HG03196 (cell line): Measurements from ENCODE around the gene FAM168A.
"Not testable (repeated sequence)": the region's sequence is repeated elsewhere in the genome, so short reads cannot be mapped to it uniquely, and the experiment has no call there.

Experiments
- ATAC-seq: cut with Tn5 transposase; IDR thresholded peaks from one replicate; pipeline ENCODE4 v1.9.1; 2021; ENCODE audit not compliant: unreplicated experiment

Gene FAM168A

GRCh38 chr11:73596547-73596946 lies 1.4 kb downstream of the FAM168A start:
- ATAC-seq, result no peak

GRCh38 chr11:73592640-73593039 lies 5.3 kb downstream of the FAM168A start:
- no peak for ATAC-seq

DNA sequence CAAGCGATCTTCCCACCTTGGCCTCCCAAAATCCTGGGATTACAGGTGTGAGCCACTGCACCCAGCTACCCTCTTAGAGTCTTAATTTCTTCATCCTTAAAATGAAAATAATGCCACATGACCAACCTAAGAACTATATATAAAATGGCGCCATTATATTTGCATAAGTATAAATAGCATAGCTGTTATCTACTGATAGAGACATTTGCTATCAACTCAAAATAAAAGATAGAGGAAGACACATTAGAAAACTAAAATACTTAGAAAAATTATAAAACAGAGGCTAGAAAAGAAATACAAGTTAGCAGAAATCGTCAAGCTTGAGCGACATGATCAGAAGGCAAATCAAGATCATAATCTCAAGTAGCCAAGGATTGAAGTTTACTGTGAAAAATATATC lies 6.2 kb downstream of the FAM168A start:
- ATAC-seq, result no peak

DNA sequence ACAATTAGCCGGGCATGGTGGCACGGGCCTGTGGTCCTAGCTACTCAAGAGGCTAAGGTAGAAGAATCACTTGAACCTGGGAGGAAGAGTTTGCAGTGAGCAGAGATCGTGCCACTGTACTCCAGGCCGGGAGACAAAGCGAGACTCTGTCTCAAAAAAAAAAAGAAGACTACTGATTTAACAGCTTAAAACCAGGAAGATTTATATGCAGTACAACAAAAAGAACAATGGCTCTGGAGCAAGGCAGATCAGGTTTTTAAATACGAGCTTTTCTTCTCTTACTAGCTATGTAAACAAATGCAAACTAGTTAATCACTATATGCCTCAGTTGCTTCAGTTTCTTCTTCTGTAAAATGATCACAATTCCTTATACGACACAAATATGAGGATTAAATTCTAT lies 6.9 kb downstream of the FAM168A start:
- no peak for ATAC-seq

GRCh38 chr11:73586791-73587190 lies 11.1 kb downstream of the FAM168A start:
- no peak for ATAC-seq

DNA sequence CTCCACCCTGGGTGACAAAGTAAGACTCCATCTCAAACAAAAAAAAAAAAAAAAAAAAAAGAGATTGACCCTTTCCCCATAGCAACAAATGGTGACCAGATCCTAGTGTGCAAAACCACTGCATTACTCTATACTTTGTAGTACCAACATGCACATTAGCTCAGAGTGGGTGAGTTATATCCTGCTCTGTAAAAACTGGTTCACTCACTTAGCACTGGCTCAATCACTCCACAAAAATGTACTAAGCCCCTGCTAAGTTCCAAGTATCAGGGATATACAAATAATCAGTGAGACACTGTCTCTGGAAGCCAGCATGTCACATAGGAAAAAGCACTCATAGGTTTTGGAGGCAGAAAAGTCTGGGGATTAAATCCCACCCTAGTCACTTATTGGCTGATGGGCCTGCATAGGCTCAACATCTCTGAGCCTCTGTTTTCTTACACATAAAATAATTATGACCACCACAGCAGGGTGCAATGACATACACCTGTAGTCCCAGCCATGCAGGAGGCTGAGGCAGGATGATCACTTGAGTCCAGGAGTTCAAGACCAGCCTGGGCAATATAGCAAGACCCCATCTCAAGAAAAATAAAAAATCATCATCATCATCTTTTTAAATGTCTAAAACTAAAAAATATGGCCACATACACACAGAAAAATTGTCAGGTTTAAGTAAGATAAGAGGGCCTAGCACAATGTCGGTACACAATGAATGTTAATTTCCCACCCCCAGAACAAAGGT lies 11.9 kb downstream of the FAM168A start:
- no peak for ATAC-seq

DNA sequence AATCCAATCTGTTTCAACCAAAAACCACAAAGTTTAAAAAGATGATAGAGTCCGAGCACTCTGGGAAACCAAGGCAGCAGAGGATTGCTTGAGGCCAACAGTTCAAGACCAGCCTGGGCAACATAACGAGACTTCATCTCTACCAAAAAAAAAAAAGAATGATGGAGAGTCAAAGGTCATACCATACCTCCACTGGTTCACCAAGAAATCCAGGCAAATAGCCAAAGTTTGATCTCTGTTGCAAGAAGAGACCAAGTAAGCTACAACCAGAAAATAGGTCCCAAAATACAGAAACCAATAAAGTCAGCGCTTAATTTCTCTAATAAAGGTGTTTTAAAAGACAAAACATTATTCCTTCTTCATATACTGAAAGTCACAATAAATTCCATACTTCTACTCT lies 13.1 kb downstream of the FAM168A start:
- no peak for ATAC-seq

DNA sequence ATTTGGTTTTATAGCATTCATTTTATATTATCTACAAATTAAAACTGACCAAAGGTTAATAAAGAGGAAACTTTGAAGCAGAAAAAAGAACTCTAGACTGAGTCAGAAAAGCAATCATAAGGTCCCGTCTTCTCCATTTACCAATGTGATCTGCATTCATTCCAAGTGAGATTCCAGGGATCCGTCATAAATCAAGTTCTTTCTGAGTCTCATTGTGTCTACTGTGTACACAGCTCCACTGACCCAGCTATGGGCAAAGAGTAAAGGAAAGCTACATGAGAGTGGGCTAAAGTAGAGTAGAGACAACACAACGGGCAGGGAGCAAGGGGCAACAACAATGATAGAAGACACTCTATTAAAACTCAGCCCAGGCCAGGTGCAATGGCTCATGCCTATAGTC lies 15.3 kb downstream of the FAM168A start:
- no peak for ATAC-seq

- not testable (repeated sequence) for ATAC-seq
Measured at GRCh38 chr11:73580749-73581148, 17.2 kb downstream of the FAM168A start.

- no peak for ATAC-seq
Measured at GRCh38 chr11:73579641-73580434, 18.1 kb downstream of the FAM168A start.

GRCh38 chr11:73578592-73579185 lies 19.2 kb downstream of the FAM168A start:
- ATAC-seq, result no peak

DNA sequence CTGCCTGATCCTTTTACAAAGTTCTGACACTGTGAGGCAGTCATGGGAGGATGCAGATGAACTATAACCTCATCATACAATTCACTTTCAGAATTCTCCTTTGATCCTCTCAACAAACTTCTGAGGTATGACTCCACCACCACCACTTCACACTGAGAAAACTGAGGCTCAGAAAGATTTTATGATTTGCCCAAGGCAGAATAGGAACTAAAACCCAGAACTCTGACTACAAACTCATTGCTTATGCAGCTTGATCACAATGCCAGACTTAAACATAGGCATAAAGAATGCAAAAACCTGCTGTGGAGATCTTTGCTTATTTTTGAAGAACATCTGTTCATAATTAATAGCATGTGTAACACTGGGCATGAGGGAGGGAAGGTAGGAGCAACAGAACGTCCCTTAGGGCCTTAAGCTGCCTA lies 20.4 kb downstream of the FAM168A start:
- no peak for ATAC-seq

DNA sequence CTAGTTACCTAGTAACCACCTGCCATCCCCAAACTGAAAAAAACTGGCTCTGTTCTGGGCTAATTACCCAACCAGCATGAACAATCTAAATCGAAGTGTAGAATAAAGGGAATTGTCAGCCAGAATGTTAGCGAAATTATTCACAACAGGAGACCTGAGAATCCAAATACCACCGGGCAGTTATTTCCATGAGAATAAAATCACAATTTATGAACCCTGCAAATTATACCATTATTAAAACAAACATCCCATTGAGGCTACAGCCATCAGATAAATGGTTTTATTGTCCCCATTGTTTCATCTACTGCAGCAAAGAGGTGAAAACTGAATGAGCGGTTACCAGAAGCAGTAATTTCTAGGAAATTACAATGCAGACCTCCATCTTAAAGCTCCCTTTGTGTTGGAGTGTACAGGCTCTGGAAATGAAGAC lies 21.7 kb downstream of the FAM168A start:
- ATAC-seq, result no peak

- ATAC-seq, result not testable (repeated sequence)
Measured at GRCh38 chr11:73571982-73572381, 25.9 kb downstream of the FAM168A start.

DNA sequence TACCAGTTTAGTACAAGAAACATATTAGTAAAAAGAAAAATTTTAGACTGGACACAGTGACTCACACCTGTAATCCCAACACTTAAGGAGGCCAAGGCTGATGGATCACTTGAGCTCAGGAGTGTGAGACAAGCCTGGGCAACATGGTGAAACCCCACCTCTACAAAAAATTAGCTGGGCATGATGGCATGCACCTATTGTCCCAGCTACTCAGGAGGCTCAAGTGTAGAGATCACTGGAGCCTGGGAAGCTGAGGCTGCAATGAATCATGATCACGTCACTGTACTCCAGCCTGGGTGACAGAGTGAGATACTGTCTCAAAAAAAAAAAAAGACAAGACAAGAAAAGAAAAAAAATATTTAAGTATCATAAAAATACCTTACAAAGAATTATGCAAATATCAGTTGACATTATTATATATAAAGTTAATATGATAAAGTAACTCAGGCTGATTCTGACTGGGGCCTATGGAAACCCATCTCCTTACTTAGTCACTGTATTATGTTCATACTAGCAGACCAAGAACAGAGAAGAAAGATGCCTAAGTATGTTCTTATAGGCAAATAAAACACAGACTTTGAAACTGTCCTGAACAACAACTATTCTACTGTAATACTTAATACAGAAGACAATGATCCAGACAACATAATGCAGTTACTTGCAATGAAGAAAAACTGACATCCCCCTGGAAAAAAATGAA lies 27.3 kb downstream of the FAM168A start:
- ATAC-seq, result no peak

DNA sequence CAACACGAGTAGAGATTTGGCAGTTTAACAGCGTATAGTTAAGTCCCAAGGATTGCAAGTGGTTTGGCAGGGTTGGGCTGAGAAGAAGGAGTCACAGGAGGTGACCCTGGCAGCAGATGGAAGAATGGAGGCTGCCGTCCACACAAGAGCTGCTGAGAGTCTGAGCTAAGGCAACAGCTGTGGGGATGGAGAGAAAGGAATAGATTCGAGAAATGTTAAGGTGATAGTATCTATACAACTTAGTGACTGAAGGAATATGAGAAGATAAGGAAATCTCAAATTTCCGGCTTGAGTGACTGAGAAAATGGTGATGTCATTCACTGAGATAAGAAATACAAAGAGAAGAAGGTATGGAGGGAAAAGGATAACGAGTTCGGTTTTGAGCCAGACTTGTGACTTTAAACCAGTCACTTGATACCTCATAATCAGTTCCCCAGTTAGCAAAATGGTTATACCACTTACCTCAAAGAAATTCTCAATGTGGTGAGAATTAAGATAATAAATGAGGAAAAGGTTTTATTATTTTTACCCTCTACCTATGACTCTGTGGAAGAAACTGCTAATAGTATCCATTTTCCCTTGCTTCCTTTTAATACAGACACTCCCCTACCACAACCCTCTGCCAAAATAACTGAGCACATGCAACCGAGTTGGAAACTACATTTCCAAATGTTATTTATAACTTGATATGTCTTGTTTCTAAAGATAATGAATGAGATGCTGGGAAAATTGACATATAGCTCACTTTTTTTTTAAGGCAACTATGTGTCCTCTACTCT lies 30.7 kb downstream of the FAM168A start:
- ATAC-seq, result no peak

DNA sequence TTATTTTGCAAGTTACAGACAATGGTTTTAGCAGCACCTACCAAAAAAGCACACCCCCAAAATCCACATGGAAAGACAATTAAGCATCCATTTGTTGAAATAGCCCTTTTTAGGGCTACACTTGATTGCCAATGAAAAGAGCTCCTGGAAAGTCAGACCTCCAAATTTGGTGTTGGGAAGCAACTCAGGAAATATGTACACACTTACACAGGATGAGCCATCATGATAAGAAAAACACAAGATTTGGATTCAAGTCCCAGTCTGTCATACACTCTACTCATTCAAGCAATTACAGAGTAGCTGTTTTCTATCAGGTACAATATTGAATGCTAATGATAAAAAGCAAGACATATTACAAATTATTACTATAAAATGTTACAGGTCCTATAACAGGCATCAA lies 31.5 kb downstream of the FAM168A start:
- ATAC-seq, result no peak

DNA sequence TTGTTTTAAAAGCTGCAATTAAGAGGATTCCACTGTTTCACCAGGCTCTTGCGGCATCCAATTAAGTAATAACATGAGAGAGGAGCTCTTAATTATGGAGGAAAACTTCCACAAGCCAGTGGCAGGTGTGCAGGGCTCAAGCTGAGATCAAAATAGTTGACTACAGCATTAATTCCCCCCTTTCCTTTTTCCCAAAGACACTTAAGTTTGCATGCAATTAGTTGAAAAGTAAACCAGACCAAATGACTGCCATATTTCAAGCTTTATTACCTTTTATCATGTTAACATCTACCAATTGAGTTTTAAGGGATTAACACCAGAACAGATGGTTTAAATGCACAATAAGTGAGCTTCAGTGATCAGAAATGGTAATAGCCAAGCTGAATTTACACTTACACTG lies 32.1 kb downstream of the FAM168A start:
- no peak for ATAC-seq

DNA sequence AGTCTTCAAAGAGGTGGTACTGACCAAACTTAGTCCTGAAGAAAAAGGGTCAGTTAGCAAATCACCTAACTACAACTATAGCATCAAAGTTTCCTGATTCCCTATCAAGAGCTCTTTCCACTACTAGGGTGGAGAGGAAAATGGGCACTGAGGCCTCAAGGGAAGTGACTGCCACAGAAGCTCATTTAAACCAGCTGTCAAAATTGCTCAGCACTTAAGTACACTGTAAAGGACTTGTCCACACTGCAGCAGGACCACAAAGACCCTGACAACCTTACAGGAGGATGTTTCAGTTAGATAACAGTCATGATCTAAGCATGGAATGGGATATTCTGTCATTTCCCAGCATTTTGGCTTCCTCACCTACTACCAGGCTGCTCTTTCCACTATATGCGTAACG lies 33.0 kb downstream of the FAM168A start:
- no peak for ATAC-seq

DNA sequence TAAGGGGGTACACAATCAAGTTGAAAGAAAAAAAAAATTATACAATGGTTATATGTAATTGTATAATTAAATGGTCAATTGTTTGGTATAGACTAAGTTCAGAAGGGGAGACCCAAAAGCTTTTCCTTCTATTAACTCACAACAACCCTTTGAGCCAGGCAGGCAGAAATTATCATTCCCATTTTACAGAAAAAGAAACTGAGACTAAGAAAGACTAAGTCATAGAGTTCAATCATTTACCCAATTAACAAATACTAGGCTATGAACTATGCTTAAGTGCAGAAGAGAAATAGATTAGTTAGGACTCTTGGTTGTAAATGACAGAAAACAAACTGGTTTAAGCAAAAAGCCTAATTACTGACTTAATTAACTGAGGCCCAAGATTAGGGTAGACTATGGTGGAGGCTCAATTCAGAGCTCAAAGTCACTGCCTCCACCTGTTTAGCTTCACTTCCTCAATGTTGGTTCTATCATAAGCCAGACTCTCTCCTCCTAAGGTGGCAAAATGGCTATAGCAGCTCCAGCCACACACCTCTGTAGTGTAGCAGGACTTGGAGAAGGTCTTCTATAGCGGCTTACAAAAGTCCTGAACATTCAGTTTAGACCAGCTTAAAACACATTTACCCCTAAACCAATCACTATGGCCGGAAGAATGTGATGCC lies 34.2 kb downstream of the FAM168A start:
- no peak for ATAC-seq
